ENCODE data around the gene DCDC2C. TPM values are rescaled to one million over a fixed set of nuclear protein-coding genes. Genes with fewer than 3 reads are reported as not detected.

The DCDC2C gene
- total and polyA plus RNA-seq, 2 donors (not counting 3 experiments of a cell fraction or from before 2014, with no cell fraction given) = not detected

DNA sequence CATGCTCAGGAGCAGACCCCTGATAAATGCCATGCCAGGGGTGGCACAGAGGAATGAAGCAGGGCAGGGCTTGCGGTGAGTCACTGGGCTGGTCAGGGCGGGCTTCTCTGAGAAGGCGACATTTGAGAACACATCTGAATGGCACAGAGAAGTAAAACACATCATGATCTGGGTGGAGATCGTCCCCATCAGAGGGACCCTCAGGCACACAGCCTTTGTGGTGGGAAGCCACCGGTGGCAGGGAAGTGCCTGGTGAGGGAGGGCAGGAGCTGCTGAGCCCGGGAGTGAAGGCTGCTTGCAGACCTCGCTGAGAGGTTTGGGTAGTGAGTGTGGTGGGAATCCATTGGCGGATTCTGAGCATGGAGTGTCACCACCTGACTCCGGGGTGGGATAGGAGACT, 44.5 kb downstream of the DCDC2C start:
- FAIRE-seq (no peak), DNase-seq (ENCODE audit: low read depth, low spot score) (no peak)
- TF ChIP-seq POLR2A (IDR thresholded peaks at IDR 0.05; ENCODE audit: low read depth, low read length) (no peak), EZH2 (IDR thresholded peaks at IDR 0.05; ENCODE audit: borderline replicate concordance, low read depth, low read length, severe bottlenecking) (no peak), MYC (IDR thresholded peaks at IDR 0.05; ENCODE audit: low read depth, low read length) (no peak), POLR2AphosphoS5 (IDR thresholded peaks at IDR 0.05; ENCODE audit: insufficient read depth, low read depth, low read length) (no peak), MAX (IDR thresholded peaks at IDR 0.05; ENCODE audit: insufficient read depth, insufficient read length) (no peak), CTCF (IDR thresholded peaks at IDR 0.05; ENCODE audit: extremely low read depth in 1 of 2, insufficient read depth in 1 of 2, low read depth in 1 of 2, low read length in 2 of 2) (no peak), JUN (IDR thresholded peaks at IDR 0.05; ENCODE audit: borderline replicate concordance, insufficient read depth, insufficient read length, low read depth) (no peak), GATA2 (IDR thresholded peaks at IDR 0.05; ENCODE audit: insufficient read depth, insufficient read length, low read depth, low read length) (no peak)
- BruUV-seq (replicated peaks) = no TSS peak
- Histone ChIP-seq H3K4me3 (replicated peaks in 1 of 3; ENCODE audit: insufficient read depth in 1 of 3, low read depth in 1 of 3, low read length in 3 of 3) (no peak overlapping the region), H2AFZ (ENCODE audit: low read depth, low read length) (no peak overlapping the region), H3K4me2 (ENCODE audit: insufficient read depth, low read length) (no peak overlapping the region), H3K79me2 (ENCODE audit: control insufficient read depth, insufficient read depth, low read length) (no peaks in the 10 kb centered on the region), H3K27ac (ENCODE audit: insufficient read depth, low read depth, low read length) (no peak overlapping the region), H3K9me1 (replicated peaks; ENCODE audit: control insufficient read depth, extremely low read depth, insufficient read depth, low read length) (no peaks in the 10 kb centered on the region), H4K20me1 (replicated peaks; ENCODE audit: control insufficient read depth, extremely low read depth, insufficient read depth, low read length) (no peaks in the 10 kb centered on the region), H3K9ac (replicated peaks; ENCODE audit: extremely low read depth, insufficient read depth, low read length) (no peak overlapping the region), H3K36me3 (ENCODE audit: control insufficient read depth in 2 of 2, extremely low read depth in 1 of 2, insufficient read depth in 2 of 2, low read length in 2 of 2) (no peaks in the 10 kb centered on the region), H3K4me1 (ENCODE audit: control insufficient read depth, extremely low read depth, insufficient read depth, low read length) (no peaks in the 10 kb centered on the region), H3K9me3 (replicated peaks; ENCODE audit: control insufficient read depth, insufficient read depth, low read length) (no peaks in the 10 kb centered on the region), H3K27me3 (ENCODE audit: control insufficient read depth in 2 of 2, insufficient read depth in 2 of 2, low read length in 2 of 2) (no peaks in the 10 kb centered on the region)
- intact Hi-C loops (cut with micrococcal nuclease) (no loop called here), dilution Hi-C loops (cut with MboI; ENCODE audit: extremely low pct_ligation_motif_present, low sequenced_read_pairs) (no loop called here)
- ChIA-PET POLR2A (no interaction called here), CTCF (no interaction called here)
